A172 (cell line): ENCODE results near the gene INO80B. TPM values are rescaled to one million over a fixed set of nuclear protein-coding genes. Genes with fewer than 3 reads are reported as not detected.

Experiments
- DNase-seq: peaks from one replicate; pipeline ENCODE4 v3.0.0-alpha.2; 2015; ENCODE audit warnings: low spot score
- total RNA-seq: library from RNA; depleted of rRNA; stranded (reverse); fragments of >200 nt; shearing (Covaris generic); gene quantifications from 2 replicates; pipeline ENCODE4 v1.2.3, GENCODE V29; 2014; rRNA removed

The INO80B gene
- total RNA-seq, 1 experiment from 2014 or later: 7.9 TPM

DNA sequence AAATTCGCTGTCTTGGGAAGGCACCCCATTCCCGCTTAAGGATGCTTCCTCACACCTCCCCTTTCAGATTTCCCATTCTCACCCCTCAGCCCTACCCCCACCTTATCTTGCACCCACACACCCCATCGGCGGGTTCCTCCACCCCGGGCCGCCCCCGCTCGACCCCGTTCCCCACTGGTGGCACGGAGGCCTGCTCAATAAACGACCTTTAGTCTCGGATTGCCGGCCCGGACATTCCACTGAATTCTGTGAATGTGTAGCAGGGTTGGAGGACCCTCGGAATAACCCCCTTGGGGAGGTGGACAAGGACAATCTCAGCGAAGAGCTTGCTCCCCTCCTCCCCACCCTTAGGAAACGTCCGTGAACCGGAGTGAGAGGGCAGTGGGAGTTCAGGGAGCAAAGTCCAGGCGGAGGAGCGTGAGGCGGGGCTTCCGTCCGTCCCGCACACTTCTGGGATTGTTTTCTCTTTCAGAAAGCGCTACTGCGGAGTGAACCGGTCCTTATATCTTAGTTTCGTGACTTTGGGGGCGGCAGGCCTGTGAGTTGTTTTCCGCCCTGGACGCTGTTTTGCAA lies 47.3 kb downstream of the INO80B start:
- no peak for DNase-seq

GRCh38 chr2:74502720-74503505 lies 48.0 kb downstream of the INO80B start:
- DNase-seq: peak; percentile 42

GRCh38 chr2:74503506-74504475 lies 48.9 kb downstream of the INO80B start:
- DNase-seq: no peak

- no peak for DNase-seq
These were observed 49.7 kb downstream of the INO80B start for GRCh38 chr2:74504591-74504990.

- no peak for DNase-seq
These were observed 50.8 kb downstream of the INO80B start for GRCh38 chr2:74505448-74506246.

- peak; percentile 98 for DNase-seq
These were observed 52.4 kb downstream of the INO80B start, which contains the start of gene PCGF1 for GRCh38 chr2:74507145-74507925. Gene PCGF1 (minus strand): TSS chr2:74507695. CDS start chr2:74507668, 27 bp downstream.

Other genes starting within 250 kb of the INO80B start
- 0.07 TPM in 1 of 2 replicates, not detected in the other for gene SLC4A5, start 111.7 kb upstream of the INO80B start, total RNA-seq
- 105 and 123 TPM in 2 replicates for gene DCTN1, start 74.8 kb upstream of the INO80B start, total RNA-seq
- 2.3 and 3.5 TPM in 2 replicates for gene C2orf81, start 33.5 kb upstream of the INO80B start, total RNA-seq
- gene WDR54, start 33.4 kb upstream of the INO80B start, total RNA-seq: 72.9 and 84.5 TPM in 2 replicates
- 23.1 and 33.3 TPM in 2 replicates for gene RTKN, start 13.2 kb upstream of the INO80B start, total RNA-seq
- gene WBP1, start 3.4 kb downstream of the INO80B start, total RNA-seq: 49.0 and 52.3 TPM in 2 replicates
- 66.6 and 71.4 TPM in 2 replicates for gene MOGS, start 10.3 kb downstream of the INO80B start, total RNA-seq
- 30.2 and 39.1 TPM in 2 replicates for gene MRPL53, start 17.6 kb downstream of the INO80B start, total RNA-seq
- 11.7 and 12.5 TPM in 2 replicates for gene CCDC142, start 27.9 kb downstream of the INO80B start, total RNA-seq
- 14.7 and 16.5 TPM in 2 replicates for gene TTC31, start 28.0 kb downstream of the INO80B start, total RNA-seq
- 0.45 TPM in 1 of 2 replicates, not detected in the other for gene LBX2, start 44.5 kb downstream of the INO80B start, total RNA-seq
- 33.9 and 67.3 TPM in 2 replicates for gene PCGF1, start 52.6 kb downstream of the INO80B start, total RNA-seq
- 0.90 and 1.7 TPM in 2 replicates for gene TLX2, start 59.4 kb downstream of the INO80B start, total RNA-seq
- 0.17 TPM in 1 of 2 replicates, not detected in the other for gene DQX1, start 71.1 kb downstream of the INO80B start, total RNA-seq
- gene AUP1, start 74.6 kb downstream of the INO80B start, total RNA-seq: 150 and 194 TPM in 2 replicates
- gene HTRA2, start 74.8 kb downstream of the INO80B start, total RNA-seq: 58.0 and 70.3 TPM in 2 replicates
- 3.2 TPM in 2 replicates for gene LOXL3, start 98.9 kb downstream of the INO80B start, total RNA-seq
- gene DOK1, start 99.6 kb downstream of the INO80B start, total RNA-seq: 17.3 and 24.8 TPM in 2 replicates
- gene M1AP, start 193.2 kb downstream of the INO80B start, total RNA-seq: not detected in 2 replicates
- 14.6 and 39.2 TPM in 2 replicates for gene SEMA4F, start 199.2 kb downstream of the INO80B start, total RNA-seq